Measurements from ENCODE around the gene FBXO5.

The FBXO5 gene

GRCh38 chr6:152946995-152947394 is 35.8 kb downstream of the FBXO5 start:
- DNase-seq, result no peak

GRCh38 chr6:152946484-152946883 is 36.4 kb downstream of the FBXO5 start:
- no peak for DNase-seq

GRCh38 chr6:152943260-152943897 is 39.5 kb downstream of the FBXO5 start:
- no peak for DNase-seq

- DNase-seq, result no peak
Observed at GRCh38 chr6:152942319-152942869, 40.4 kb downstream of the FBXO5 start.

GRCh38 chr6:152941746-152942145 is 41.1 kb downstream of the FBXO5 start:
- DNase-seq, result no peak

- DNase-seq, result no peak
Observed at GRCh38 chr6:152932865-152933264, 50.0 kb downstream of the FBXO5 start.

GRCh38 chr6:152922706-152923105 is 60.1 kb downstream of the FBXO5 start:
- DNase-seq, result no peak

Measured in central memory CD4-positive, alpha-beta T cell (primary cell).